ENCODE data around the gene ARHGAP22.

GRCh38 chr10:48465860-48466521, 138.9 kb downstream of the ARHGAP22 start:
- TF ChIP-seq CTCF (IDR thresholded peaks at IDR 0.05; ENCODE audit: insufficient read depth, low read depth, low read length) (no peak), EZH2 (IDR thresholded peaks at IDR 0.05; ENCODE audit: insufficient read depth, low read length) (no peak)

All from astrocyte (in vitro differentiated cells and primary cell).